ENCODE measurements around the gene RUFY4.

DNA sequence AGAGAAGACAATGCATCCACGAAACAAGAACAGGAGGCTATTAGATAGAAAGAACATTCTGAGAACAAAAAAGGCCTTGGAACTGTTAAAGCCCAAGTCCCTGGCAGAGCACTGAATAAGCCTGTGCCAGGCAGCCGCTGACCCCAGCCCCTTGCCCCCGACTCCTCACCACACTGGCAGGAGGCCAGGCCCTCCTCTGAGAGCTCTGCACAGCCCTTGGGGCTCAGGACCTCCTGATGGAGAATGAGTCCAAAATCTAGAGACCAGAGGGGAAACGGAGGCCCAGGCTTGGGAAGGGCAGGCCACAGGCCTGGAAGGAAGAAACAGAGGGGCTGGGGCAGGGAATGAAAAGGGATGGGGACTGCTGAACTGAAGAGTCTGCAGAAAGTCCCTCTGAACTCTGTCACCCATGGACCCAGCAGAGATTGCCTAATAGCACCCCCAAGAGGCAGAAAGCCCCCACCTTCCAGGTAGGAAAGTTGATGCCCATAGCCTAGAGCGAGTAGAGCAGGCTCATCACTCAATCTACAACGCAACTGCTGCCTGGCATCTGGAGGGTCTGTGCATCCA lies 48.0 kb upstream of the RUFY4 start:
- TF ChIP-seq EHF (CRISPR knock-in tag; IDR thresholded peaks at IDR 0.05) (no peak), PHF8 (IDR thresholded peaks at IDR 0.05; ENCODE audit: borderline replicate concordance, low read depth) (no peak), CTCF (IDR thresholded peaks at IDR 0.05) (no peak), RAD21 (conservative IDR thresholded peaks at IDR 0.05 in 1 of 2, IDR thresholded peaks at IDR 0.05 in 1 of 2) (no peak), CBX8 (IDR thresholded peaks at IDR 0.05) (no peak), NR3C1 (IDR thresholded peaks at IDR 0.05) (no peak), RFX5 (IDR thresholded peaks at IDR 0.05) (no peak), BHLHE40 (IDR thresholded peaks at IDR 0.05; ENCODE audit: low read depth, low read length) (no peak), TP53 (CRISPR knock-in tag; IDR thresholded peaks at IDR 0.05) (no peak), HDAC2 (IDR thresholded peaks at IDR 0.05) (no peak), POLR2A (IDR thresholded peaks at IDR 0.05; ENCODE audit: low read length) (no peak), MAFK (IDR thresholded peaks at IDR 0.05; ENCODE audit: partially characterized antibody) (no peak), FOSB (CRISPR knock-in tag; IDR thresholded peaks at IDR 0.05) (no peak), KDM5A (IDR thresholded peaks at IDR 0.05) (no peak)

Measured in A549 (cell line).